GM12878 (cell line): ENCODE data around the gene R3HDM1. TPM values are rescaled to one million over a fixed set of nuclear protein-coding genes. Genes with fewer than 3 reads are reported as not detected.

Experiments
- CEBPZ ChIP-seq: fragments of 150-350 bp; IDR thresholded peaks from 2 replicates; pipeline ENCODE4 v1.6.1; 2016; ENCODE audit warnings: low read depth, low read length
- CHD4 ChIP-seq: fragments of 200-600 bp; sonication (generic); IDR thresholded peaks from 2 replicates; pipeline ENCODE4 v1.6.1; 2016; ENCODE audit warnings: mild to moderate bottlenecking
- CREB1 ChIP-seq: IDR thresholded peaks from 2 replicates; pipeline ENCODE4 v1.6.1; 2012; ENCODE audit warnings: low read depth, mild to moderate bottlenecking, inconsistent platforms
- SRF ChIP-seq, 2 experiments: IDR thresholded peaks; 2 replicates each; pipeline ENCODE4 v1.6.1; 2011; ENCODE audit warnings: low read depth in 2 of 2, low read length in 2 of 2, mild to moderate bottlenecking in 1 of 2, moderate library complexity in 1 of 2
- ZNF592 ChIP-seq: fragments of 450-650 bp; IDR thresholded peaks from 2 replicates; pipeline ENCODE4 v1.6.1; 2017; ENCODE audit warnings: mild to moderate bottlenecking, moderate library complexity
- polyA plus RNA-seq, 11 experiments: library from polyadenylated mRNA; depleted of rRNA in 4 of 11; unstranded in 6 of 11; stranded (reverse) in 5 of 11; fragments of >200 nt; fragmentation: Nextera tagmentation in 4 of 11; fragmentation: Illumina TruSeq in 1 of 11; extraction: Ambion mirVana in 4 of 11; extraction: Trizol in 1 of 11; gene quantifications; 1 replicate in 1 of 11; 2 replicates in 10 of 11; pipeline versions ENCODE4 v1.2.1 to v1.2.3, GENCODE V29; 2011 to 2016; ENCODE audit warnings: inconsistent platforms in 2 of 11, missing spikeins in 2 of 11, low read depth in 1 of 11
- total RNA-seq, 4 experiments: library from RNA; depleted of rRNA in 3 of 4; stranded (reverse); fragments of >200 nt in 3 of 4; fragmentation: Illumina TruSeq in 1 of 4; extraction: Trizol in 1 of 4; gene quantifications; 2 replicates each; pipeline versions ENCODE4 v1.2.1 to v1.2.3, GENCODE V29; 2013 to 2021

The R3HDM1 gene
- total and polyA plus RNA-seq, 10 of the 15 experiments (the other 5 are each of a cell fraction or from before 2014, with no cell fraction given) = 16.8 to 89.6 (median 47.7) TPM

DNA sequence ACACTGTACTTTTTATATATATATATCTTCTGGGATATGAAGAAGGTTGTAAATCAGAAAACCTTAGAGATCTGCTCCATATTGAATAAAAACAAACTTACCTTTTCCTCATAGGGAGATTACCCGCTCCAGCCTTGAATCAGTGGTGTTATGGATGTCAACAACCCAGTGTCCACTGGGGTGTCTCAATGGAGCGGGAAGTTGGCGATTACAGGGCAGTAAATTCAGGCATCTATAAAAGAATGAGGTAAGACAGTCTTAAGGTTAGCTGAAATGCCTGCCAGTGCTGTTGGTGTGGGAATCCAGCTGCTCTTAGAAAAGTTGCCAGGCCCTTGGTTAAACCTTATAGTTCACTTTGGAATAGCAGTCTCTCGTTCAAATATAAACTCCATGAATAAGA, 102.3 kb downstream of the R3HDM1 start (continued):
- no peak for TF ChIP-seq CEBPZ
- no peak for TF ChIP-seq SRF (IDR thresholded peaks at IDR 0.05; ENCODE audit: low read depth in 2 of 2, low read length in 2 of 2)
- TF ChIP-seq ZNF592 = no peak
- TF ChIP-seq CHD4 = no peak
- TF ChIP-seq CREB1 = no peak
- TF ChIP-seq, all 136 proteins: peak for 0
